Activated T-cell treated with anti-CD3 and anti-CD28 coated beads, Interleukin-2, amount 50 U/mL, for 72 hours (primary cell): Measurements from ENCODE around the gene CEP164. TPM values are rescaled to one million over a fixed set of nuclear protein-coding genes. Genes with fewer than 3 reads are reported as not detected.

Source experiments
- ATAC-seq, 2 donors: fragments of 150-1000 bp; cut with Tn5 transposase; replicated peaks in 1 of 2; 2 replicates each; pipeline ENCODE4 v1.10.0; 2021; ENCODE audit warnings: moderate library complexity in 2 of 2, mild to moderate bottlenecking in 1 of 2
- DNase-seq, 2 donors: peaks; one replicate each; pipeline ENCODE4 v3.0.0; 2021 to 2022; ENCODE audit warnings: mixed read lengths in 1 of 2
- H3K27ac Mint-ChIP-seq: one replicate; pipeline ENCODE4 v1.8.0; 2022; ENCODE audit warnings: mild to moderate bottlenecking, moderate library complexity, mixed read lengths
- H3K27me3 Mint-ChIP-seq: one replicate; pipeline ENCODE4 v1.8.0; 2022; ENCODE audit warnings: low read depth, mixed read lengths
- H3K36me3 Mint-ChIP-seq, 2 donors: one replicate each; pipeline ENCODE4 v1.8.0; 2022; ENCODE audit warnings: mixed read lengths in 2 of 2, mild to moderate bottlenecking in 1 of 2; ENCODE audit not compliant: insufficient read depth in 2 of 2
- H3K4me1 Mint-ChIP-seq: one replicate; pipeline ENCODE4 v1.8.0; 2022; ENCODE audit warnings: low read depth, mixed read lengths
- H3K4me3 Mint-ChIP-seq, 2 donors: one replicate each; pipeline ENCODE4 v1.8.0; 2022; ENCODE audit warnings: mild to moderate bottlenecking in 2 of 2, mixed read lengths in 2 of 2, moderate library complexity in 2 of 2
- H3K9me3 Mint-ChIP-seq, 2 donors: one replicate each; pipeline ENCODE4 v1.8.0; 2022; ENCODE audit warnings: mixed read lengths in 2 of 2
- total RNA-seq, 2 donors: library from RNA; stranded (reverse); gene quantifications; one replicate each; pipeline ENCODE4 v1.2.3, GENCODE V29; 2022

CEP164 gene
- total RNA-seq, 2 donors from 2014 or later = 32.5 to 38.7 TPM

DNA sequence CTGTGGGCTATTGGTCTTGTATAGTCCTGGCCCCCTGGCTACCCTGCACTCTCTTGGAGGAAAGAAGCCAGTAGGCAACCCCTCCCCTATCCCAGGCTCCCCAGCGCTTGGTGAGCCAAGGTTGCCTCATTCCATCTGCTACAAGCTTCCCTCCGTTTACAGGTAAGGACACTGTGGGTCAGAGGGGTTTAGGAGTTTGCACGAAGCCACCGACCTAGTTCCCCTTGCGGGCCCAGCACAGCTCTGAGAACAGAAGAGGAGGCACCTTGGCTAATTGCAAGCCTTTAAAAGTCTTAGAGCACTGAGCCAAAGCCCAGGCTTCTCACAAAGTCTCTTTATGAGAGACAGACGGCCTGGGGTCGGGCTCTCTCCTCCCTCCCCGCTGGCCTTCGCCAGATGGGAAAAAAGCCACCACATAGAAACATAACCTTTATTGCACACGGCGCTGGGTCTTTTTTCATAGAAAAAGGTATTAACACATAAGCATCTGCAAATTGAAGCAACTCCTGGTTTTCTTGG is 99.8 kb downstream of the CEP164 start:
- Mint-ChIP-seq H3K9me3 (no peaks in the 10 kb centered on the region), H3K36me3 (no peaks in the 10 kb centered on the region), H3K27me3 (no peaks in the 10 kb centered on the region), H3K4me3 (no peak overlapping the region), H3K27ac (no peak overlapping the region), H3K4me1 (no peaks in the 10 kb centered on the region)
- DNase-seq (no peak), ATAC-seq (no peak)

DNA sequence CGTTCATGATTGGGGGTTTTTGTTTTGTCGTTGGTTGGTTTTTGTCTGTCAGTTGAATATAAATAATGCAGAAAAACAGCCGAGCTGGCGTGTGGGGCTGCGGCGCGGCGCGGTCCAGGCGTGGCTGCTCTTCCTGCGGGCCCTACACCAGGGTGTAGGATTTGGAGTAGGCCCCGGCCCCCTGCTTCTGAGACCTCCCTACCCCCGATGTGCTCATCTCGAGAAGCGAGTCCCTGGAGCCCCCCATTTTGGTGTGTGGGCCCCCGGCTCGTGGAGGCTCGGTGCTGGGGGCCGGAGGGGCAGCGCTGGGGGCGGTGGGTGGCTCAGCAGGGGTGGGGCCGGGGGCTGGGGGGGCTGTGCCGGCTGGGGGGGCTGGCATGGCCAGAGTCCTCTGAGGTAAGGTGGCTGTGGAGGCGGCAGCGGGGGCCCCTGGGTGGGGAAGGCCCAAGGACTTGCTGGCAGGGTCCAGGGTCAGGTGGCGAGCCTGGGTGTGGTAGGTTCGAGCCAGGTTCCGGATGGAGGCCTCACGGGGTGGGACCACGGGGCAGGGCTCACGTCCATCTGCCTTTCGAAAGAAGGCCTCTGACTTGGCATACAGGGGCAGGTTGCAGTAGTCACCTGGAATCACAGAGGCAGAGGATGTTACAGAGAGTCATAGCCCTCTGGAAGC is 100.7 kb downstream of the CEP164 start:
- ATAC-seq = no peak
- Mint-ChIP-seq H3K27me3 (no peaks in the 10 kb centered on the region), H3K4me1 (no peaks in the 10 kb centered on the region), H3K9me3 (no peaks in the 10 kb centered on the region), H3K36me3 (no peaks in the 10 kb centered on the region), H3K27ac (peak overlapping the region; percentile 31), H3K4me3 (no peak overlapping the region)
- no peak for DNase-seq

DNA sequence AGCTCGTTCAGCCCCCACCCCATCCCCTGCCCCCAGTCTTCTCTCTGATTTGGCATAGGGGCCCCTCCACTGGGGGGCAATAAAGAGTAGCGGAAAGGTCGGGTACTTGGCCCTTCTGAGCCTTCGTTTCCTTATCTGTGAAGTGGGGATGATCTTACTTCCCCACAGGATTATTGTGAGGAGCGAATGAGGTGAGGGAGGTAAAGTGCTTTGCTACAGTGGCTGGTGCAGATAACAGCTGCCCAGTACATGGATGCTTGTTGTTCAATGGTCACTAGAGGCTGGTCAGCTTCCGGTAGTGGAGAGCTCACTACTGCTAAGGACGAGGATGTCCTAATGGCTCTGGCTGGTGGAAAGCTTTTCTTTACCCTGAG is 101.2 kb downstream of the CEP164 start:
- H3K9me3 Mint-ChIP-seq = no peaks in the 10 kb centered on the region
- no peak overlapping the region for H3K27ac Mint-ChIP-seq
- no peak overlapping the region for H3K4me3 Mint-ChIP-seq
- no peaks in the 10 kb centered on the region for H3K36me3 Mint-ChIP-seq
- no peak for DNase-seq
- ATAC-seq = no peak
- no peaks in the 10 kb centered on the region for H3K4me1 Mint-ChIP-seq
- no peaks in the 10 kb centered on the region for H3K27me3 Mint-ChIP-seq

DNA sequence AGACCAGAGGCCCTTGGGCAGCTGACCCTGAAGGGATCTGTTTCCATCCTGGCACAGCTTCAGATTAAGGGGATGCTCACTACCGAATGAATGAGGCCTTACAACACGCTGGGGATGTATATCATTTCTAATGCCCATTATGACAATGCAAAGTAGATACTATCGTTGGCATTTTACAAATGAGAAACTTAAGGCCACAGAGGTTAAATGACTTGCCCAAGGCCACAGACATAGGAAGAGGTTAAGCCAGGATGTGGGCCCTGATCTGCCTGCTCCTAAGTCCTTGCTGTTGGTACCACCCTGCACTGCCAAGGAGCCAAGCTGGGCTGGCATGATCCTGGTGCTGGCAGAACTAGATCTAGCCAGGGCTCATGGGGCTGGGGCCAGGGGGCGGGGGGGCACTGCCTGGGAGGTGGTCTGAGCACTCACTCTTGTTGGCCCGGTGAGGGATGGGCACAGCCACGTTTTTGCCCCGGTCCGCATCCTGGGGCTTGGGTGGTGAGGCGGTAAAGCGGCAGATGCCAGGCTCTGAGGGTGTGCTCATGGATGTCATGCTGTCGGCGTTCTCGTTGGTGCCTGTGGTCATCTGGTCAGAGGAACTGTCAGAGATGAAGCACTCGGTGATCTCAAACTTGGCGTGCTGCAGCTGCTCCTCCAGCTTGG is 102.8 kb downstream of the CEP164 start:
- DNase-seq (no peak), ATAC-seq (peak in 1 of 2 donors; percentile 71)
- Mint-ChIP-seq H3K27ac (no peak overlapping the region), H3K4me3 (no peak overlapping the region), H3K36me3 (no peaks in the 10 kb centered on the region), H3K27me3 (no peaks in the 10 kb centered on the region), H3K9me3 (no peaks in the 10 kb centered on the region), H3K4me1 (no peaks in the 10 kb centered on the region)

DNA sequence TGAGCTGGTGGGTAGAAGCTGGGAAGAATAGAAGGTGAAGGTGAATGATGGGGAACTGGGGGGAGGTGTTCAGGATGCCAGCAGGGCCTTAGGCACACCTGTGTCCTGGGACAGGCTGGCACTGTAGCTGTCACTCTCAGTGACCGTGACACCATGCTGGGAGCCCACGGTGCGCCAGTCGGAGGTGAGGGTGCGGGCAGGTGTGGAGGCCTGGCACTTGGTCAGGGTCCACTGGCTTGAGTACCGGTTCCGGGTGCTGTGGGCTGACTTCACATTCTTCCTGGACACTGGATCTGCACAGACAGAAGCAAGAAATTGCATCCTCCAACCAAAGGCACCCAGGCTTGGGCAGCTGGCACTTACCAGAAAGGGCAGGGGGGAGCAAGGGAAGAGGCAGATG is 103.8 kb downstream of the CEP164 start:
- ATAC-seq = no peak
- H3K4me1 Mint-ChIP-seq = no peaks in the 10 kb centered on the region
- no peak overlapping the region for H3K4me3 Mint-ChIP-seq
- no peak for DNase-seq
- H3K36me3 Mint-ChIP-seq = no peaks in the 10 kb centered on the region
- peaks cover 8% of the 10 kb centered on the region for H3K27me3 Mint-ChIP-seq
- no peaks in the 10 kb centered on the region for H3K9me3 Mint-ChIP-seq
- H3K27ac Mint-ChIP-seq = no peak overlapping the region

DNA sequence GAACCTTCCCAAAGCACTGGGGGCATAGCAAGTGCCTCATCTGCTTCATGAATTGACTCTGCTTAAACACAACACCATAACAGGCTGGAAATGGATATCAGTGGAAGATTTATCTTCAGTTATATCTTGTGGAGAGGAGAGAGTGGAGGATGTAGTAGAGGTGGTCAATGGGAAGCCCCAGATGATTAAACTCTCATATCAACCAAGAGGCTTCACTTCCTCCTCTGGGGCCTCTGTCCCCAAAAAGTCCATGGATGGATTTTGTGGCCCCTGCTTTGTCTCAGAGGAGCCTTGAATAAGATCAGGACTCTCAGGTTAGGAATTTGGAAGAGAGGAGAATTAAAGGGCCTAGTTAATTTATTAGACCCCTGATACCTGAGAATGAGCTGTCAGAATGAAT is 106.1 kb downstream of the CEP164 start:
- H3K4me1 Mint-ChIP-seq = no peaks in the 10 kb centered on the region
- H3K27ac Mint-ChIP-seq = no peak overlapping the region
- no peaks in the 10 kb centered on the region for H3K36me3 Mint-ChIP-seq
- no peak overlapping the region for H3K4me3 Mint-ChIP-seq
- no peak for ATAC-seq
- DNase-seq = no peak
- H3K9me3 Mint-ChIP-seq = no peaks in the 10 kb centered on the region
- peaks cover 8% of the 10 kb centered on the region for H3K27me3 Mint-ChIP-seq

DNA sequence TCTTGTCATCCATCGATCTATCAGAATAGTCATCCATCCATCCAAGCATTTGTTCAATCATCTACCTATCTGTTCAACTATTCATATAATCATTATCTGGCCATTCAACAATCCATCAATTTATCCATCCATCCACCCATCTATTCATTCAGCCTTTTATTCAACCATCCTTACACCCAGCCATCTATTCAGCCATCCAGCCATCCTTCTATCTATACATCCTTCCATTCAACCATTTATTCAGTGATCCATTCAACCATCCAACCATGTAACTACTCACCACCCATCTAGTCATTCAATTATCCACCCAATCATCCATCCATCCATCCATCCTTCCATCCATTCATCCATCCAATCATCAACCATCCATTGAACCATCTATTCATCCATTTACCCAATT is 106.8 kb downstream of the CEP164 start:
- no peaks in the 10 kb centered on the region for H3K9me3 Mint-ChIP-seq
- ATAC-seq (no peak), DNase-seq (no peak)
- no peaks in the 10 kb centered on the region for H3K36me3 Mint-ChIP-seq
- no peak overlapping the region for H3K27ac Mint-ChIP-seq
- H3K4me3 Mint-ChIP-seq = no peak overlapping the region
- H3K27me3 Mint-ChIP-seq = peaks cover 8% of the 10 kb centered on the region
- no peaks in the 10 kb centered on the region for H3K4me1 Mint-ChIP-seq

DNA sequence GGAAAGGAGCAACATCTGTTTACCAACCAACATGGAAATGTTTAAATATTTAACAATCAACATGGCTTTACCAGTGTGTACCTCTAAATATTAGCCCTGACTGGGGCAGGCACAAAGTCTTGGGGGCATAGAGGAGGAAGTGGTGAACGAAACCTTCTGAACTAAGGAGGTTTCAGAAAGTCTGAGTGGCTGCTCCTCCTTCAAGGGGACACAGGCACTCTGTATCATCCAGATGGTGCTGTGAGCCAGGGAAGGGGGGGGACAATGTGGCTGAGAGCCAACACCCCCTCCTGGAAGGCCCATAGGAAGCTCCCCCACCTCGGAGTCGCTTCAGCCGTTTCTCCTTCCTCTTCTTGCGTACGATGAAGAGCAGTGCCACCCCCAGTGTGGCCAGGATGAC is 107.7 kb downstream of the CEP164 start:
- peaks cover 8% of the 10 kb centered on the region for H3K27me3 Mint-ChIP-seq
- H3K4me1 Mint-ChIP-seq = no peaks in the 10 kb centered on the region
- H3K4me3 Mint-ChIP-seq = no peak overlapping the region
- H3K27ac Mint-ChIP-seq = no peak overlapping the region
- ATAC-seq (no peak), DNase-seq (no peak)
- no peaks in the 10 kb centered on the region for H3K9me3 Mint-ChIP-seq
- H3K36me3 Mint-ChIP-seq = no peaks in the 10 kb centered on the region

DNA sequence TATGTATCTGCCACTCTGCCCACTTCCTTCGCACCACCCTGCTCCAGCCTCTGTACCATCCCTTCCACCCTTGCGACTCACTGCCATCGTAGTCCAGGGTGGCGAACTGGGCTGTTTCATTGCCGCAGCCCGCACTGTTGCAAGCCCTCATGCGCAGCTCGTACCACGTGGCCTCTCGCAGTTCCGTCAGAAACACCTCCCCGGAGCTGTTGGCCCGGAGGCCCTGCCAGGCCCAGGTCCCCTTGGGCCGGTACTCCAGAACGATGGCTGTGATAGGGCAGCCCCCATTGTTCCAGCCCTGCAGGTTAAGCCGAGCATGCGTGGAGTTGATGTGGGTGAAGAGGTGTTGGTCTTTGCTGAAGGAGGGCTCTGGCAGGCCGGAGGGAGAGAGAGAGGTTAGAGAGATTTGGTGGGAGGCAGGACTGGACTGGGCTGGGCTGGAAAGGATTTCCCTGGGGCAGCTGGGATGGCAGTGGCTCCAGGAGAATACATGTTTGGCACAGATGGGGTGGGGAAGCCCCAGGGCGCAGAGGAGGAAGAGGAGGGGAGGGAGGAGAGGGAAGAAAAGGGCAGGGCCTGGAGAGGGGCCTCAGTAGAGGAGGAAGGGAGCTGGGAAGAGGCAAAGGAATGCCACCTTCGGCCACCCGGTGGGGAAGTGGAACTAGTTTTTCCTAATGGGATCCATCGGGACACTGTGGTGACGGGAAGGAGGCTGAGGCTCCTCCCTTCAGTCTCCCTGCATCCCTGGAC is 109.6 kb downstream of the CEP164 start:
- Mint-ChIP-seq H3K27ac (no peak overlapping the region), H3K4me1 (no peaks in the 10 kb centered on the region), H3K4me3 (no peak overlapping the region), H3K36me3 (no peaks in the 10 kb centered on the region), H3K9me3 (no peaks in the 10 kb centered on the region), H3K27me3 (peaks cover 8% of the 10 kb centered on the region)
- DNase-seq (no peak), ATAC-seq (no peak)

DNA sequence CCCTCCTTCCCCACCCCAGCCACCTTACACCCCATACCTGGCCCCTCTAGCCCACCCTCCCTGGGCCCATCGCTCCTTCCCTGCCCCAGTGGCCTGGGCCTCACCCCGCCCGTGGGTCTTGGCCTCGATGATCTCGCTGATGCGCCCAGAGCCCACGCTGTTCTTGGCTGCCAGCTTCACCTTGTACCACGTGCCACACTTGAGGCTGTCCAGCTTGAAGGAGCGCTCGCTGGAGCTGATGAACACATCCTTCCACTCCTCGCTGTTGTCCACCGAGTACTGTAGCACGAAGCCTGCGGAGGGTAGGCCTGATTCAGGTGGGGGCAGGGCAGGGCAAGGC is 110.1 kb downstream of the CEP164 start:
- Mint-ChIP-seq H3K4me3 (no peak overlapping the region), H3K9me3 (no peaks in the 10 kb centered on the region), H3K4me1 (no peaks in the 10 kb centered on the region), H3K27ac (no peak overlapping the region), H3K36me3 (no peaks in the 10 kb centered on the region), H3K27me3 (peaks cover 8% of the 10 kb centered on the region)
- no peak for DNase-seq
- ATAC-seq = no peak

DNA sequence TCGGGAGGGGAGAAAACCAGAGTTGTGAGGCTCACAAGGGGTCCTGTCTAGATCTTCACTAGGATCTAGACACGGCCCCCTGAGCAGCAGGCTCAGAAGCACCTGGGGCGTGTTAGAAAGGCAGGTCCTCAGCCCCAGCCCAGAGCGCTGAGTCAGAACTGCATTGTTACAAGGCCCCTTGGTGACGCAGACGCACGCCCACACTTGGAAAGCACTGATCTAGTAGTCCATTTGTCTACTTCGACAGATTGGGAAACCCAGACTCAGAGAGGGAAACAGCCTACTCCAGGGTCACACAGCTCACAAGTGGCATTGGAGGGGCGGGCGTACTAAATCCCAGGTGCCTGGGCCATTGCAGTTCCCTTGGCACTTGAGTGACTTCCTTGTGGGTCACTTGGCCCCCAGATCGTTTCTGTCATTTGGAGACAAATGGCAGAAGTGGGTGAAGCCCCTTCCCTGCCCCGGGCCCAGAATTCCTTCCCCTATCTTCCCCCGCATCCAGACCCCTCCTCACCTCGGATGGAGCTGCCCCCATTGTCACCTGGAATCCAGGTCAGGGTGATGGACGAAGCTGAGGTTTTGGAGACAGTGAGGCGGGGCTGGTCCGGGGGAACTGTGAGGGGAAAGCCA is 110.8 kb downstream of the CEP164 start:
- Mint-ChIP-seq H3K27me3 (peaks cover 8% of the 10 kb centered on the region), H3K4me1 (no peaks in the 10 kb centered on the region), H3K27ac (no peak overlapping the region), H3K4me3 (peak overlapping the region in 1 of 2 donors; percentile 18), H3K36me3 (no peaks in the 10 kb centered on the region), H3K9me3 (no peaks in the 10 kb centered on the region)
- ATAC-seq (peak; percentile 80 to 95), DNase-seq (peak; percentile 44 to 62)

DNA sequence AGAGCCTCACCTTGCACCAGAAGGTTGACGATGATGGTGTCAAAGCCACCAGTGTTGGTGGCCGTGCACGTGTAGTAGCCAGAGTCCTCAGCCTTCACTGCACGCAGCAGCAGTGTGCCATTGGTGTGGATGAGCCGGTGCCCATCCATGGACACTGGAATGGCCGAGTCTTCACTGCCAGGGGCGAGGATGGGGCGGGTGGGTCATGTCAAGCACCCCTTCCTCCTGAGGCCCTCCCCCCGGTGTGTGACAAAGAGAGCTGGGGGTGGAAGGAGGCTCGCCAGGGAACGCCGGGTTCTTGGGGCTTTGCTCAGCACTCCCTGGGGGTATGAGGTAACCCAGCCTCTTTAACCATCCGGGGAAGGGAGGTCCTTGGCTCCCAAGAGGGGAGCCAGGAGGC is 111.6 kb downstream of the CEP164 start:
- Mint-ChIP-seq H3K9me3 (no peaks in the 10 kb centered on the region), H3K27me3 (peaks cover 8% of the 10 kb centered on the region), H3K4me1 (no peaks in the 10 kb centered on the region), H3K27ac (no peak overlapping the region), H3K36me3 (no peaks in the 10 kb centered on the region), H3K4me3 (no peak overlapping the region)
- no peak for ATAC-seq
- no peak for DNase-seq

DNA sequence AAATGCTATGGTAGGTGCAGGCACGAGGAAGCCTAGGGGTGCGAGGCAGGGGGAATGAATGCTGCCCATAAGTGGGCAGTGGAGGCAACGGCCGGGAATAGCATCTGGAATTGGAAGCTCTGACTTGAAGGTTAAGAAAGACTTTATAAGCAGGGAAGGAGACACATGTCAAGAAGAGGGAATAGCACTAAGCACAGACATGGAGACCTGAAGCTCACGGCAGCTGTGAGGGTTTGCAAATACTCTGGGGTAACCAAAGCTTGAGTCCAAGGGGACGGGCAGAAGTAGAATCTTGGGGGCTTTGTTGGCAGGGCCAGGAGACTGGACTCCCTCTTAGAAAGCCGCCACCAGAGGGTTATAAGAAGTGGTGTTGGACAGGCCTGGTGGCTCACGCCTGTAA is 112.6 kb downstream of the CEP164 start:
- no peak overlapping the region for H3K27ac Mint-ChIP-seq
- DNase-seq (no peak), ATAC-seq (no peak)
- peaks cover 8% of the 10 kb centered on the region for H3K27me3 Mint-ChIP-seq
- H3K9me3 Mint-ChIP-seq = no peaks in the 10 kb centered on the region
- H3K4me3 Mint-ChIP-seq = no peak overlapping the region
- no peaks in the 10 kb centered on the region for H3K4me1 Mint-ChIP-seq
- H3K36me3 Mint-ChIP-seq = no peaks in the 10 kb centered on the region
